Lower leg skin (tissue), 3 donors: ENCODE data around the gene C1QL2.

Experiments
- POLR2A ChIP-seq, 2 donors: fragments of 450-650 bp; IDR thresholded peaks; one replicate each; pipeline ENCODE4 v1.6.1; 2016 to 2017; ENCODE audit warnings: antibody characterized with exemption in 2 of 2, mild to moderate bottlenecking in 1 of 2, moderate library complexity in 1 of 2
- TF ChIP-seq, protein P1 (sequence below), 3 donors: fragments of 450-650 bp; IDR thresholded peaks; one replicate each; pipeline ENCODE4 v1.5.1; 2016; ENCODE audit warnings: antibody characterized with exemption in 3 of 3, mild to moderate bottlenecking in 3 of 3, moderate library complexity in 2 of 3

DNA sequence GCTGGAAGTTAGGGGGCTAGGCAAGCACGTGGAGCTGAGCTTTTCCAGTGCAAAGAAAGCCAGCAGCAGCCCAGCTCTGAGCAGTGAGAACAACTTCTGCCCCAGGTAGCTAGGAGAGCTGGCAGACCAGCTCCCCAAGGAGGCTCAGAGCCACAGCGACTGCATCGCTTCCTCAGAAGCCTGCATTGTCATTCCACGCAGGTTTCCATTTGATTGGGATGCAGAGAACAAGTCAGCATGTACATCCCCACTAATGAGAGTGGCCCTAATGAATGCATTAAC is 45.1 kb downstream of the C1QL2 start:
- TF ChIP-seq, protein P1, sequence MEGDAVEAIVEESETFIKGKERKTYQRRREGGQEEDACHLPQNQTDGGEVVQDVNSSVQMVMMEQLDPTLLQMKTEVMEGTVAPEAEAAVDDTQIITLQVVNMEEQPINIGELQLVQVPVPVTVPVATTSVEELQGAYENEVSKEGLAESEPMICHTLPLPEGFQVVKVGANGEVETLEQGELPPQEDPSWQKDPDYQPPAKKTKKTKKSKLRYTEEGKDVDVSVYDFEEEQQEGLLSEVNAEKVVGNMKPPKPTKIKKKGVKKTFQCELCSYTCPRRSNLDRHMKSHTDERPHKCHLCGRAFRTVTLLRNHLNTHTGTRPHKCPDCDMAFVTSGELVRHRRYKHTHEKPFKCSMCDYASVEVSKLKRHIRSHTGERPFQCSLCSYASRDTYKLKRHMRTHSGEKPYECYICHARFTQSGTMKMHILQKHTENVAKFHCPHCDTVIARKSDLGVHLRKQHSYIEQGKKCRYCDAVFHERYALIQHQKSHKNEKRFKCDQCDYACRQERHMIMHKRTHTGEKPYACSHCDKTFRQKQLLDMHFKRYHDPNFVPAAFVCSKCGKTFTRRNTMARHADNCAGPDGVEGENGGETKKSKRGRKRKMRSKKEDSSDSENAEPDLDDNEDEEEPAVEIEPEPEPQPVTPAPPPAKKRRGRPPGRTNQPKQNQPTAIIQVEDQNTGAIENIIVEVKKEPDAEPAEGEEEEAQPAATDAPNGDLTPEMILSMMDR (IDR thresholded peaks at IDR 0.05): no peak
- TF ChIP-seq POLR2A (IDR thresholded peaks at IDR 0.05): no peak
